Measurements from ENCODE around the gene IL23R.

IL23R gene

DNA sequence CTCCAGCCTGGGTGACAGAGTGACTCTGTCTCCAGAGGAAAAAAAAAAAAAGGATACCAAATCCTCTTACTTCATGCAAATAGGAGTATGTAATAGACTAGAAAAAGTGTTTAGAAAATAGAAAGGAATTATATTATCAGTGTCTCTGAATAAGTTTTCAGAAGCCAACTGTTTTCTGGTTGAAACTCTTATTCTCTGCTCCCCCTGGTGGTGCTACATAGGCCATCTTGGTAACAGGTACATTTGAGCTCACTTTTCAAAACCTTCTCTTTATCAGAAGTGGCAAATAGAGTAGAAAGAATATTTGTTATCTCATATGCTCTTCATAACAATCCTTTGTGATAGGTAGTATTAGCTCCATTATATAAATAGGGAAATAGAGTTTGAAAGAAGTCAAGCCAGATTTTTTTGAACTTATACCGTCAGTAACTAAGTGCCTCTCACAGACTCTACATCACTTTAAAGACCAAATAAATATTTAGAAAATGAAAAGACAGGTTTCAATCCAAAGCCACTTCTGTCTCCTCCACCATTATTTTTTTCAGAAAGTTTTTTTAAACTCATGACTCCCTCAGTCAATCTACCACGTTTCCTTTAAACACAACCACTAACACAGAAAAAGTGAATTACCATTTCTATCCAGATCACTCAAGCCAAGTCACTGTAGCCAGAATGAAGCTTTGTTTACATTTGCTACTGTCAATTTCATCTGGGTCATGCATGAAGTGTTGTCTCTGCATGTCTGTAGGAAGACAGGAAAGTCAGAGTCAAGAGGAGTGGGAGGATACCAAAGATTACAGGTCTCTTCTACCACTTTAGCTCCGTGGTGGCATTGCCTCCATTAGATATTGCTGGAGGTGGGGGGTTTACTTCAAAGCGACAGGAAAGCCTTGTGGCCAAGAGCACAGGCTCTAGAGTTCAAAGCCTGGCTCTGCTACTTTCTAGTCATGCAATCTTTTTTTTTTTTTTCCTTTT lies 45.6 kb downstream of the IL23R start:
- no peak for DNase-seq (ENCODE audit: extremely low read depth, low read depth)
- no peak overlapping the region for H3K4me3 ChIP-seq (replicated peaks; ENCODE audit: low read depth, low read length)
- TF ChIP-seq, protein P1, sequence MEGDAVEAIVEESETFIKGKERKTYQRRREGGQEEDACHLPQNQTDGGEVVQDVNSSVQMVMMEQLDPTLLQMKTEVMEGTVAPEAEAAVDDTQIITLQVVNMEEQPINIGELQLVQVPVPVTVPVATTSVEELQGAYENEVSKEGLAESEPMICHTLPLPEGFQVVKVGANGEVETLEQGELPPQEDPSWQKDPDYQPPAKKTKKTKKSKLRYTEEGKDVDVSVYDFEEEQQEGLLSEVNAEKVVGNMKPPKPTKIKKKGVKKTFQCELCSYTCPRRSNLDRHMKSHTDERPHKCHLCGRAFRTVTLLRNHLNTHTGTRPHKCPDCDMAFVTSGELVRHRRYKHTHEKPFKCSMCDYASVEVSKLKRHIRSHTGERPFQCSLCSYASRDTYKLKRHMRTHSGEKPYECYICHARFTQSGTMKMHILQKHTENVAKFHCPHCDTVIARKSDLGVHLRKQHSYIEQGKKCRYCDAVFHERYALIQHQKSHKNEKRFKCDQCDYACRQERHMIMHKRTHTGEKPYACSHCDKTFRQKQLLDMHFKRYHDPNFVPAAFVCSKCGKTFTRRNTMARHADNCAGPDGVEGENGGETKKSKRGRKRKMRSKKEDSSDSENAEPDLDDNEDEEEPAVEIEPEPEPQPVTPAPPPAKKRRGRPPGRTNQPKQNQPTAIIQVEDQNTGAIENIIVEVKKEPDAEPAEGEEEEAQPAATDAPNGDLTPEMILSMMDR (IDR thresholded peaks at IDR 0.05; ENCODE audit: low read depth, low read length, missing control alignments), result peak; percentile 63

DNA sequence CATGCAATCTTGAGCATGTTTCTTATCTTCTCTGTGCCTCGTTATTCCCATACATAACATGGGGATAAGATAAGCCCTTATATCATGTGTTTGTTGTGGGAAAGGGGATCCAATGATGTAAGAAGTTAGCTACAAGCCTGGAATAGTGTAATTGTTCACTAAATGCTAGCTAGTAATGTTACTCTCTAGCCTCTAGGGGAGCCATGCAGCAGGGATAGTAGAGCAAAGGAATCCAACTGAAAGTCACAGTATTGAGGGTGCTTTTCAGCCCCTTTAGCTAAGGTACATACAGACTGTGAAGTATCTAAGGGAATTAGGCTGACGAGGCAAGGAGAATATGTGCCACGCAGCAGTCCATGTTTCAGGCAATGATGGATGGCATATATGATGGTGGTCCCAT lies 46.9 kb downstream of the IL23R start:
- TF ChIP-seq, protein P1 (IDR thresholded peaks at IDR 0.05; ENCODE audit: low read depth, low read length, missing control alignments), result peak; percentile 63
- DNase-seq (ENCODE audit: extremely low read depth, low read depth), result no peak
- no peak overlapping the region for H3K4me3 ChIP-seq (replicated peaks; ENCODE audit: low read depth, low read length)

DNA sequence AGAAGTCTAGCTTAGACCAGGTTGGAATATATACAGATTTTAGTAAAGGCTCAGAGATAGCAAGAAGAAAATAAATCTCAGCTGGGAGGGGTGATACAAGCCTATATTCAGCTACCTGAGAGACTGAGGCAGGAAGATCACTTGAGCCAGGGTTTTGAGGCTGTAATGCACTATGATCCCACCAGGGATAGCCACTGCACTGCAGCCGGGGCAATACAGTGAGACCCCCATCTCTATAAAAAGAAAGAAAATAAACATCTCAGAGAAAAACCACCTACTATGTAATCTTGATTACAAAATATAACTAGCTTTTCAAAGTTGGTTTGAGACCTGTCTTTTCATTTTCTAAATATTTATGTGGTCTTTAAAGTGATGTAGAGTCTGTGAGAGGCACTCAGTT lies 47.7 kb downstream of the IL23R start:
- TF ChIP-seq, protein P1 (IDR thresholded peaks at IDR 0.05; ENCODE audit: low read depth, low read length, missing control alignments), result no peak
- H3K4me3 ChIP-seq (replicated peaks; ENCODE audit: low read depth, low read length), result no peak overlapping the region
- DNase-seq (ENCODE audit: extremely low read depth, low read depth), result no peak

DNA sequence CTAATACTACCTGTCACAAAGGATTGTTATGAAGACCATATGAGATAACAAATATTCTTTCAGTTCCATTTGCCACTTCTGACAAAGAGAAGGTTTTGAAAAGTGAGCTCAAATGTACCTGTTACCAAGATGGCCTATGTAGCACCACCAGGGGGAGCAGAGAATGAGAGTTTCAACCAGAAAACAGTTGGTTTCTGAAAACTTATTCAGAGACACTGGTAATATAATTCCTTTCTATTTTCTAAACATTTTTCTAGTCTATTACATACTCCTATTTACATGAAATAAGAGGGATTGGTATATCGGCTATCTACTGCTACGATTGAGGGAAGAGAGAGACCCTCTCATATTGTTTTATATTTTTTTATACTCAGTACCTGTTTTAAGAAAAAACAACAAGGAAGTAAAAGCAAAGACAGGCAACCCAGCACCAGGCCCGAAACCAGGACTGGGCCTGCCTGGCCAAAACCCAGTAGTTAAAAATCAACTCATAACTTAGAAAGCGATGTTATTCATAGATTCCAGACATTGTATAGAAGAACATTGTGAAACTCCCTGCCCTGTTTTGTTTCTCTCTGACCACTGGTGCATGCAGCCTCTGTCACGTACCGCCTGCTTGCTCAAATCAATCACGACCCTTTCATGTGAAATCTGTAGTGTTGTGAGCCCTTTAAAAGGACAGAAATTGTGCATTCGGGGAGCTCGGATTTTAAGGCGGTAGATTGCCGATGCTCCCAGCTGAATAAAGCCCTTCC lies 48.3 kb downstream of the IL23R start:
- no peak for DNase-seq (ENCODE audit: extremely low read depth, low read depth)

DNA sequence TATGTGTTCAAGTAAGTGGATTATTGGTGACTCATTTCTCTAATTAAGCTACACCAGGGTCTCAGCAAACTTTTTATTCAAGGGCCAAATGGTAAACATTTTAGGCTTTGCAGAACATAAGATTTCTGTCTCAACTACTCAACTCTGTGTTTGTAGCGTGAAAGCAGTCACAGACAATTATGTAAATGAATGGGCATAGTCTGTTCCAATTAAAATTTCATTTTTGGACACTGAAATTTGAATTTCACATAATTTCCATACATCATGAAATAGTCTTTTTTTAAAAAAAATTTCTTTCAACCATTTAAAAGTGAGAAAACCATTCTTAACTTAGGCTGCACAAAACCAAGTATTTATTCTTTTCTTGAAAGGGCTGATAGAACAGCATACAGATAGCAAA lies 50.1 kb downstream of the IL23R start:
- DNase-seq (ENCODE audit: extremely low read depth, low read depth), result no peak
- H3K4me3 ChIP-seq (replicated peaks; ENCODE audit: low read depth, low read length), result no peak overlapping the region
- TF ChIP-seq, protein P1 (IDR thresholded peaks at IDR 0.05; ENCODE audit: low read depth, low read length, missing control alignments), result no peak

More for the DNA sequence above, 48.3 kb downstream of the IL23R start:
- no peak overlapping the region for H3K4me3 ChIP-seq (replicated peaks; ENCODE audit: low read depth, low read length)
- TF ChIP-seq, protein P1 (IDR thresholded peaks at IDR 0.05; ENCODE audit: low read depth, low read length, missing control alignments), result peak; percentile 59

DNA sequence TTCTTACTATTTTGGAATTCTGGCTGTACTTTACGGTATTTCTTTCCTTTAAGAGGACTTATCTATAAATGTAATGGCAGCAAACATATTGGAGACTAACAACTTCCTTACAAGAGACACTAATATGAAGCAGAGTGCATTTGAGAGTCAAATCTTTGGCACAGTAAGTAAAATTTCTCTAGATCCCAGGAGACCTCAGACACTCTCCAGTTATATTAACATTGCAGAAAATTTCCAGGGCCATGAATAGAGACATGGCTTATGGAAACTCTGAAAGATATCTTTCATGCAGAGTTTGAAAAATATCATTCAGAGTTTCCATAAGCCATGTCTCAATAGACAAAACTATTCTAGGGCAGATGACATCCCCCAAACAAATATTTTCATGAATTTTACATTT lies 51.2 kb downstream of the IL23R start:
- TF ChIP-seq, protein P1 (IDR thresholded peaks at IDR 0.05; ENCODE audit: low read depth, low read length, missing control alignments), result no peak
- no peak for DNase-seq (ENCODE audit: extremely low read depth, low read depth)
- no peak overlapping the region for H3K4me3 ChIP-seq (replicated peaks; ENCODE audit: low read depth, low read length)

Data from HFF-Myc (cell line).